ENCODE results near the gene CRLF1.
"Not testable (repeated sequence)": the region's sequence is repeated elsewhere in the genome, so short reads cannot be mapped to it uniquely, and the experiment has no call there.

Gene CRLF1

DNA sequence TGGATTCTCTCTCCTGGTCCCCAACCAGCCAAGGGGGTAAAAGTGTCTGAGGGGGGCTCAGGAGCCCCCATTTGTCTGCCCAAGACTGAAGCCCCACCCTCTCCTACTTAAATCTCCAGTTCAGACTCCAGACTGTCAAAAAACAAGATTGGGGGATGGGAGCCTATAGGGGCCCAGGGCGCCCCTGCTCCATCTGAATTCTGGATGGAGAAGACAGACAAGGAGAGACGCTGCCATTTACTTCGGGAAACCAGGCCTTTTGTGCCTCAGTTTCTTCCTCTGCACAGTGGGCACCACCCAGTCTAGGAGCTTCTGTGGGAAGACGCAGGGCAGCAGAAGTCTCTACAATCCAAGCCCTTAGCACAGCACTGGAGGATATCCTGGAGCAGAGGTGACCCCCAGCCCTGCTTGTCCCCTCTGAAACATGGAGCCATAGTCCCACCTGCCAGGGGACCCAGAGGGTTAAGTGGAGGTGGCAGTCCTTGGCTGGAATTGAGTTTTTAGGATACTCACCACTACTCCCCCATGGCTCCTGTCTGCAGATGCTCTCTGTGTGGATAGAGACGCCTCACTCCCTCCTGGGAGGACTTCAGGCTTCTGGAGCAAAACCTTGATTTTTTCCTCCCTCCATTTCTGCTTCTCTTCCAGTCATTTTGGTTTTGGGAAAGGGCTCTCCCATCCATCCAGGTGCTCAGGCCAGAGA is 1.7 kb upstream of the CRLF1 start:
- H3K9me3 ChIP-seq (ENCODE audit: control insufficient read depth, insufficient read depth, low read length) = no peaks in the 10 kb centered on the region
- H3K36me3 ChIP-seq (ENCODE audit: control insufficient read depth, insufficient read depth, low read length) = no peaks in the 10 kb centered on the region; the same call in 1 of the 2 replicates
- H3K4me1 ChIP-seq (ENCODE audit: control insufficient read depth, insufficient read depth, low read length) = peaks cover 16% of the 10 kb centered on the region
- H3K4me3 ChIP-seq (ENCODE audit: low read length) = no peak overlapping the region
- no CpG with 5 or more reads among the region's 5 CpGs for WGBS (ENCODE audit: insufficient coverage, insufficient read length)
- H3K27me3 ChIP-seq (ENCODE audit: control insufficient read depth, insufficient read depth, low read length) = peaks cover 82% of the 10 kb centered on the region
- DNase-seq (ENCODE audit: low read depth, low spot score) = no peak
- H3K27ac ChIP-seq (ENCODE audit: low read length) = no peak overlapping the region

DNA sequence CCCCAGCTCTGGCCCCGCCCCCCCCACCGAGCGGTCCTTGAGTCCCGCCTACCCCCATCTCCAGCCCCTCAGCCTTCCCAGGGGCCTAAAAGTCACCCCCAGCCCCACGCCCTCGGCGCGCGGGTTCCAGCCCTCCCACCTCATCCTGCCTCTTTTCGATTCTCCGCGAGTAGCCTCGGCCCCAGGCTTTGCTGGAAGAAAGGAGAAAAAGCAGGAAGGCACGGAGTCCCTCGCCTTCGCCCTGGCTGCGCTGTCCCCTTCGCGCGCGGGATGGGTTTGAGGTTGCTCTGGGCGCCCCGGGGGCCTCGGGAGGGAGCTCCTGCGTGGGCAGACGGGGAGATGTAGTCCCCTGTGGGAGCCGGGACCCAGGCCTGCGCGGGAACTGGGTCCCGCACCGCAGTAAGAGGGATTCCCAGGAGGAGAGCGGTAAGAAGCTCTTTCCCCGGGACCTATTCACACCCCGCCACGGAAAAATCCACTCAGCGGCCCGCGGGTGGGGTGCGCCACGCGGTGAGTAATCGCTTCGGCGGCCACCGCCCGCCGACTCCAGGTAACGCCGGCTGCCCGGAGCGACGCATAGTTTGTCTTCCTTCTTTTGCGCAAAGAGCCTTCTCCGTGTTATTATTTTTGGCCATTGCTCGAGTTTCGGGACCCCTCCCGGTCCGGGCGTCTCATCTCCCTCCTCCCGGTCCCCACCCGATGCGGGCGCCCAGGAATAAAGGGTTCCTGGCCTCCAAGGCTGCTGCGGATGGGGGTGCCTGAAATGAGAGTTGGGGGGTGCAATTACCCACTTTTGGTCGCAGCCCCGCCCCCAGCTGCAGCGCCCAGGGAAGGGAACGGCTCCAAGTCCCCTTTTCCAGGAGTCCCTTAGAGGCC is 865 bp upstream of the CRLF1 start:
- Histone ChIP-seq H3K4me1 (ENCODE audit: control insufficient read depth, insufficient read depth, low read length) (peaks cover 15% of the 10 kb centered on the region), H3K4me3 (ENCODE audit: low read length) (peak overlapping the region; percentile 4; the same call in 1 of the 2 replicates), H3K27ac (ENCODE audit: low read length) (no peak overlapping the region), H3K9me3 (ENCODE audit: control insufficient read depth, insufficient read depth, low read length) (no peaks in the 10 kb centered on the region), H3K27me3 (ENCODE audit: control insufficient read depth, insufficient read depth, low read length) (peaks cover 81% of the 10 kb centered on the region), H3K36me3 (ENCODE audit: control insufficient read depth, insufficient read depth, low read length) (no peaks in the 10 kb centered on the region; the same call in 1 of the 2 replicates)
- no CpG with 5 or more reads among the region's 68 CpGs for WGBS (ENCODE audit: insufficient coverage, insufficient read length)
- DNase-seq (ENCODE audit: low read depth, low spot score) = no peak

DNA sequence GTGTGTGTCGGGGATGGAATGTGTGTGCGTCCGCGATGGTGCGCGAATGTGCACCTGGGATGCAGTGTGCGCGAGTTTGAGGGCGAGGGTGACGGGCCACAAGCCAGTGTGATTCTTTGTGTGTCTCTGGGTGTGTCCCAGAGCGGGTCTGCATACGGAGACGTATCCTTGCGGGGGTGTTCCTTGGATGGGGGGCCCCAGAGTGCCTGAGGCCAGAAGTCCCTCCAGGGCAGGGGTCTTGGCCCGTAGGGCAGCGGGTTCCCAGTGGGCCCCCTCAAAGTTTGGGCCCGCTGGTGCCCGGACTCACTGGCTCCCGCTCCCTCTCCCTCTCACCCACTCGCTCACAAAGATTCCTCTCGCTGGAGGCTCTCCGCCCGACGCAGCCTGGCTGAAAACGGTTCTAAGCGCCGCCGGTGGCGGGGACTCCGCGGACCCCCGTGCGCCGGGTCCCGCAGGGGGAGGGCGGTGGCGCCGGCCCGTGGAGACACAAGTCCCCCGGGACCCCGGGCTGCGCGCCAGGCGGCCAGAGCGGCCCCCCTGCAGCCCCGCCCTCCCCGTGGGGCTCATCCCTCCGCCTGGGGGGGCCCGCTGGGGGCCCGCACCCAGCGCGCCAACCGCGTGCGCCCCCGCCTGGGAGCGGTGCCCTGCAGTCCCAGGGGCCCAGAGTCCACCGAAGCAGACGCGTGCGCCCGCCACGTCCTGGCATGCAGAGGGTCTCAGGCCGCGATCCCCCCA is 886 bp downstream of the CRLF1 start:
- Histone ChIP-seq H3K9me3 (ENCODE audit: control insufficient read depth, insufficient read depth, low read length) (no peaks in the 10 kb centered on the region), H3K36me3 (ENCODE audit: control insufficient read depth, insufficient read depth, low read length) (no peaks in the 10 kb centered on the region; the same call in 1 of the 2 replicates), H3K27me3 (ENCODE audit: control insufficient read depth, insufficient read depth, low read length) (peaks cover 73% of the 10 kb centered on the region), H3K4me3 (ENCODE audit: low read length) (peak overlapping the region; percentile 18; the same call in 1 of the 2 replicates), H3K27ac (ENCODE audit: low read length) (no peak overlapping the region), H3K4me1 (ENCODE audit: control insufficient read depth, insufficient read depth, low read length) (peaks cover 12% of the 10 kb centered on the region)
- no CpG with 5 or more reads among the region's 65 CpGs for WGBS (ENCODE audit: insufficient coverage, insufficient read length)
- no peak for DNase-seq (ENCODE audit: low read depth, low spot score)

- Histone ChIP-seq H3K4me1 (ENCODE audit: control insufficient read depth, insufficient read depth, low read length) (peaks cover 8% of the 10 kb centered on the region), H3K4me3 (ENCODE audit: low read length) (no peak overlapping the region), H3K9me3 (ENCODE audit: control insufficient read depth, insufficient read depth, low read length) (no peaks in the 10 kb centered on the region), H3K27me3 (ENCODE audit: control insufficient read depth, insufficient read depth, low read length) (peaks cover 69% of the 10 kb centered on the region), H3K27ac (ENCODE audit: low read length) (no peak overlapping the region), H3K36me3 (ENCODE audit: control insufficient read depth, insufficient read depth, low read length) (no peaks in the 10 kb centered on the region; the same call in 1 of the 2 replicates)
- no CpG with 5 or more reads among the region's 17 CpGs for WGBS (ENCODE audit: insufficient coverage, insufficient read length)
- DNase-seq (ENCODE audit: low read depth, low spot score) = no peak
Observed at GRCh38 chr19:18605196-18605545, 1.4 kb downstream of the CRLF1 start.

GRCh38 chr19:18604820-18605159 is 1.8 kb downstream of the CRLF1 start:
- no peak for DNase-seq (ENCODE audit: low read depth, low spot score)
- peaks cover 5% of the 10 kb centered on the region for H3K4me1 ChIP-seq (ENCODE audit: control insufficient read depth, insufficient read depth, low read length)

GRCh38 chr19:18603958-18604819 is 2.4 kb downstream of the CRLF1 start:
- DNase-seq (ENCODE audit: low read depth, low spot score) = no peak
- peak overlapping the region; percentile 12; the same call in 1 of the 2 replicates for H3K4me3 ChIP-seq (ENCODE audit: low read length)
- H3K27me3 ChIP-seq (ENCODE audit: control insufficient read depth, insufficient read depth, low read length) = peaks cover 59% of the 10 kb centered on the region
- H3K9me3 ChIP-seq (ENCODE audit: control insufficient read depth, insufficient read depth, low read length) = no peaks in the 10 kb centered on the region
- H3K4me1 ChIP-seq (ENCODE audit: control insufficient read depth, insufficient read depth, low read length) = peaks cover 5% of the 10 kb centered on the region
- WGBS (ENCODE audit: insufficient coverage, insufficient read length) = no CpG with 5 or more reads among the region's 26 CpGs
- H3K27ac ChIP-seq (ENCODE audit: low read length) = no peak overlapping the region
- H3K36me3 ChIP-seq (ENCODE audit: control insufficient read depth, insufficient read depth, low read length) = no peaks in the 10 kb centered on the region; the same call in 1 of the 2 replicates

More at GRCh38 chr19:18604820-18605159, 1.8 kb downstream of the CRLF1 start:
- peaks cover 65% of the 10 kb centered on the region for H3K27me3 ChIP-seq (ENCODE audit: control insufficient read depth, insufficient read depth, low read length)
- WGBS (ENCODE audit: insufficient coverage, insufficient read length) = no CpG with 5 or more reads among the region's 10 CpGs
- H3K9me3 ChIP-seq (ENCODE audit: control insufficient read depth, insufficient read depth, low read length) = no peaks in the 10 kb centered on the region
- H3K4me3 ChIP-seq (ENCODE audit: low read length) = no peak overlapping the region
- H3K27ac ChIP-seq (ENCODE audit: low read length) = no peak overlapping the region
- no peaks in the 10 kb centered on the region; the same call in 1 of the 2 replicates for H3K36me3 ChIP-seq (ENCODE audit: control insufficient read depth, insufficient read depth, low read length)

DNA sequence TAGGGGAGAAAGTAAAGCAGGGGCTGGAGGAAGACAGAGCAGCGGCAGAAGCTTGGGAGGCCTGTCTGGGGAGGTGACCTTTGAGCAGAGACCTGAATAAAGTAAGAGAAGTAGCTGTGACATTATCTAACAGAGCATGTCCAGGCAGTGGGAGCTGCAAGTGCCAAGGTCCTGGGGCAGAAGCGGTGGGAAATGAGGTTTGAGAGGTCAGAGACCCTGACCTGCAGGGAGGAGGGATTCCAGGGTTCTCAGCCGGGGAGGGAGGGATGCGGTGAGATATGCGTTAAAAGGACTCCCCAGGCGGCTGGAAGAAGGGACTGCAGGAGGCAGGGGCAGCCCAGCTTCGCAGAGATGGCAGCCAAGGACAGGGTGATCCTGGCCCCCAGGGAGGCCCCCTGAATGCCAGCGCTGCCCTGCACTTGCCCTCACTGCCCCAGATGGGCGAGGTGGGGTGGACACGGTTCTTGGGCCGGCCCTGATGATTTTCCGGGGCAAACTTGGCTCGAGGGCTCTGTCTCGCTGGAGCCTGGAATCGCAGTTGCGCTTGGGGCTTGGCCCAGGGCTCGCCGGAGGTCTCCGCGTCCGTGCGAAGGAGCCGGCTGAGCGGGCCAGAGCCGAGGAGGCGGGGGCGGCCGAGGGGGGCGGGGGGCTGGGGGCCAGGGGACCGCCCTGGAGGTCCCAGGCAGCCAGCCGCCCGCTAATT is 3.2 kb downstream of the CRLF1 start:
- peaks cover 7% of the 10 kb centered on the region for H3K4me1 ChIP-seq (ENCODE audit: control insufficient read depth, insufficient read depth, low read length)
- no CpG with 5 or more reads among the region's 32 CpGs for WGBS (ENCODE audit: insufficient coverage, insufficient read length)
- H3K27me3 ChIP-seq (ENCODE audit: control insufficient read depth, insufficient read depth, low read length) = peaks cover 52% of the 10 kb centered on the region
- no peak for DNase-seq (ENCODE audit: low read depth, low spot score)
- no peaks in the 10 kb centered on the region; the same call in 1 of the 2 replicates for H3K36me3 ChIP-seq (ENCODE audit: control insufficient read depth, insufficient read depth, low read length)
- no peak overlapping the region for H3K27ac ChIP-seq (ENCODE audit: low read length)
- H3K4me3 ChIP-seq (ENCODE audit: low read length) = peak overlapping the region; percentile 18; the same call in 1 of the 2 replicates
- H3K9me3 ChIP-seq (ENCODE audit: control insufficient read depth, insufficient read depth, low read length) = no peaks in the 10 kb centered on the region

DNA sequence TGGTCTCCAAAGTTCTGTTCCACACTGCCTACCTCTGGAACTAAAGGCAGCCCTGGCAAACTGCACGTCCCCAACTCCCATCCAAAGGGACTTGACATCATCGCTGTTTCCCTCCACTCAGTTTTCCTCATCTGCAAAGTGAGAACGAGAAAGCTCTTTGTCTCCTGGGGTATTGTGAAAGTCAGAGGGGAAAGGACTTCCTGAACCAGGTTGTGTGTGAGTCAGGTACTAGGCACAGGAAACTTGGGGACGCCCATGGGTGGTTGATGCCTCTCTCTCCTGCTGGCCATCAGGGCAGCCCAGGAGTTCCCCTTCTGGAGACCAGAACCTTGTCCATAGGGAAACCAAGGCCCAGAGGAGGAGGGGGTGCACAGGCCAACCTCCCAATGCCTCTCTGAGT is 4.7 kb downstream of the CRLF1 start:
- Histone ChIP-seq H3K9me3 (ENCODE audit: control insufficient read depth, insufficient read depth, low read length) (no peaks in the 10 kb centered on the region), H3K4me1 (ENCODE audit: control insufficient read depth, insufficient read depth, low read length) (peaks cover 8% of the 10 kb centered on the region), H3K36me3 (ENCODE audit: control insufficient read depth, insufficient read depth, low read length) (no peaks in the 10 kb centered on the region; the same call in 1 of the 2 replicates), H3K27ac (ENCODE audit: low read length) (no peak overlapping the region), H3K27me3 (ENCODE audit: control insufficient read depth, insufficient read depth, low read length) (peaks cover 37% of the 10 kb centered on the region), H3K4me3 (ENCODE audit: low read length) (no peak overlapping the region)
- no CpG with 5 or more reads among the region's 4 CpGs for WGBS (ENCODE audit: insufficient coverage, insufficient read length)
- DNase-seq (ENCODE audit: low read depth, low spot score) = no peak

DNA sequence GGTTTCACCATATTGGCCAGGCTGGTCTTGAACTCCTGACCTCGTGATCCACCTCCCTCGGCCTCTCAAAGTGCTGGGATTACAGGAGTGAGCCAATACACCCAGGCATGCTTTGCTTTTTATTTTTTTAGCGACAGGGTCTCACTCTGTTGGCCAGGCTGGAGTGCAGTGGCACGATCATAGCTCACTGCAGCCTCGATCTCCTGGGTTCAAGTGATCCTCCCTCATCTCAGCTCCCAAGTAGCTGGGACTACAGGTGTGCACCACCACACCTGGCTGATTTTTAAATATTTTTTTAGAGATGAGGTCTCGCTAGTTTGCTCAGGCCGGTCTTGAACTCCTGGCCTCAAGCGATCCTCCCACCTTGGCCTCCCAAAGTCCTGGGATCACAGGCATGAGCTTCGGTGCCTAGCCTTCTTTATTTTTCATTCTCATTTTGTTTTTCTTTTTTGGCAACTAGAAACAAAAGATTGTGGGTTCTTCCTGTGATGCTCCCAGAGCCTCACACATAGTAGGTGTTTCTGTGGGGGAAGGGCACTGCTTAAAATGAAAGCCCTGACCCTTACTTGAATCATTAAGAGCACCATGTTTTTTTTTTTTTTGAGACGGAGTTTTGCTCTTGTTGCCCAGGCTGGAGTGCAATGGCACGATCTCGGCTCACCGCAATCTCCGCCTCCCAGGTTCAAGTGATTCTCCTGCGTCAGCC is 5.8 kb downstream of the CRLF1 start:
- Histone ChIP-seq H3K4me1 (ENCODE audit: control insufficient read depth, insufficient read depth, low read length) (peaks cover 13% of the 10 kb centered on the region), H3K27me3 (ENCODE audit: control insufficient read depth, insufficient read depth, low read length) (peaks cover 32% of the 10 kb centered on the region)
- H3K36me3 ChIP-seq (ENCODE audit: control insufficient read depth, insufficient read depth, low read length); DNase-seq (ENCODE audit: low read depth, low spot score); H3K9me3 ChIP-seq (ENCODE audit: control insufficient read depth, insufficient read depth, low read length); H3K27ac ChIP-seq (ENCODE audit: low read length); H3K4me3 ChIP-seq (ENCODE audit: low read length): not testable (repeated sequence)
- WGBS (ENCODE audit: insufficient coverage, insufficient read length) = no CpG with 5 or more reads among the region's 15 CpGs
